Measurements from ENCODE around the gene SUGCT. TPM values are rescaled to one million over a fixed set of nuclear protein-coding genes. Genes with fewer than 3 reads are reported as not detected.

The SUGCT gene
- total RNA-seq, 1 experiment from 2014 or later, result 9.9 TPM

GRCh38 chr7:40749877-40750276 is 615.1 kb downstream of the SUGCT start:
- no TSS peak for BruUV-seq (replicated peaks)
- Histone ChIP-seq H3K27me3 (replicated peaks; ENCODE audit: control insufficient read depth, insufficient read depth, low read length) (no peaks in the 10 kb centered on the region), H3K9me3 (no peaks in the 10 kb centered on the region), H3K36me3 (ENCODE audit: control insufficient read depth, insufficient read depth, low read length) (no peaks in the 10 kb centered on the region), H3K4me3 (ENCODE audit: low read depth, low read length) (no peak overlapping the region), H3K4me1 (no peaks in the 10 kb centered on the region)
- intact Hi-C loops (cut with micrococcal nuclease; ENCODE audit: unreplicated experiment), result no loop called here
- ChIA-PET POLR2A (no interaction called here), CTCF (no interaction called here)
- no peaks in the 10 kb centered on the region for H3K27me3 Mint-ChIP-seq (ENCODE audit: insufficient read depth, unreplicated experiment)
- no peak for DNase-seq
- H3K4me3 Mint-ChIP-seq (ENCODE audit: unreplicated experiment), result no peak overlapping the region
- no peaks in the 10 kb centered on the region for H3K9me3 Mint-ChIP-seq (ENCODE audit: unreplicated experiment)
- no peaks in the 10 kb centered on the region for H3K36me3 Mint-ChIP-seq (ENCODE audit: insufficient read depth, unreplicated experiment)
- no peak for TF ChIP-seq CTCF (IDR thresholded peaks at IDR 0.05; ENCODE audit: insufficient read depth in 1 of 2, low read depth in 1 of 2, low read length in 1 of 2, severe bottlenecking in 1 of 2, unreplicated experiment in 1 of 2)
- H3K27ac Mint-ChIP-seq (ENCODE audit: unreplicated experiment), result no peak overlapping the region
- peaks cover 11% of the 10 kb centered on the region for H3K4me1 Mint-ChIP-seq (ENCODE audit: low read depth, unreplicated experiment)

GRCh38 chr7:40753455-40753854 is 618.6 kb downstream of the SUGCT start:
- Histone ChIP-seq H3K36me3 (ENCODE audit: control insufficient read depth, insufficient read depth, low read length) (no peaks in the 10 kb centered on the region), H3K4me3 (ENCODE audit: low read depth, low read length) (no peak overlapping the region), H3K4me1 (no peaks in the 10 kb centered on the region), H3K9me3 (no peaks in the 10 kb centered on the region), H3K27me3 (replicated peaks; ENCODE audit: control insufficient read depth, insufficient read depth, low read length) (no peaks in the 10 kb centered on the region)
- Mint-ChIP-seq H3K27ac (ENCODE audit: unreplicated experiment) (no peak overlapping the region), H3K27me3 (ENCODE audit: insufficient read depth, unreplicated experiment) (no peaks in the 10 kb centered on the region), H3K4me1 (ENCODE audit: low read depth, unreplicated experiment) (no peaks in the 10 kb centered on the region), H3K9me3 (ENCODE audit: unreplicated experiment) (no peaks in the 10 kb centered on the region), H3K36me3 (ENCODE audit: insufficient read depth, unreplicated experiment) (no peaks in the 10 kb centered on the region), H3K4me3 (ENCODE audit: unreplicated experiment) (no peak overlapping the region)
- no peak for DNase-seq
- no peak for TF ChIP-seq CTCF (IDR thresholded peaks at IDR 0.05; ENCODE audit: insufficient read depth in 1 of 2, low read depth in 1 of 2, low read length in 1 of 2, severe bottlenecking in 1 of 2, unreplicated experiment in 1 of 2)
- ChIA-PET POLR2A (no interaction called here), CTCF (no interaction called here)
- intact Hi-C loops (cut with micrococcal nuclease; ENCODE audit: unreplicated experiment), result no loop called here
- no TSS peak for BruUV-seq (replicated peaks)

- no peak overlapping the region for H3K4me3 Mint-ChIP-seq (ENCODE audit: unreplicated experiment)
- no peaks in the 10 kb centered on the region for H3K27me3 ChIP-seq (replicated peaks; ENCODE audit: control insufficient read depth, insufficient read depth, low read length)
- H3K9me3 Mint-ChIP-seq (ENCODE audit: unreplicated experiment), result no peaks in the 10 kb centered on the region
- intact Hi-C loops (cut with micrococcal nuclease; ENCODE audit: unreplicated experiment), result no loop called here
- POLR2A ChIA-PET, result no interaction called here
- H3K9me3 ChIP-seq, result no peaks in the 10 kb centered on the region
- H3K4me3 ChIP-seq (ENCODE audit: low read depth, low read length), result no peak overlapping the region
- no peaks in the 10 kb centered on the region for H3K4me1 ChIP-seq
- no peaks in the 10 kb centered on the region for H3K4me1 Mint-ChIP-seq (ENCODE audit: low read depth, unreplicated experiment)
- CTCF ChIA-PET, result no interaction called here
- no peak overlapping the region for H3K27ac Mint-ChIP-seq (ENCODE audit: unreplicated experiment)
- no peak for TF ChIP-seq CTCF (IDR thresholded peaks at IDR 0.05; ENCODE audit: insufficient read depth in 1 of 2, low read depth in 1 of 2, low read length in 1 of 2, severe bottlenecking in 1 of 2, unreplicated experiment in 1 of 2)
- no peak for DNase-seq
- no peaks in the 10 kb centered on the region for H3K36me3 ChIP-seq (ENCODE audit: control insufficient read depth, insufficient read depth, low read length)
- BruUV-seq (replicated peaks), result no TSS peak
- no peaks in the 10 kb centered on the region for H3K36me3 Mint-ChIP-seq (ENCODE audit: insufficient read depth, unreplicated experiment)
- H3K27me3 Mint-ChIP-seq (ENCODE audit: insufficient read depth, unreplicated experiment), result no peaks in the 10 kb centered on the region
These were observed 620.6 kb downstream of the SUGCT start for GRCh38 chr7:40755438-40755837.
